Endothelial cell of umbilical vein (primary cell): ENCODE data around the gene FAM9B. TPM values are rescaled to one million over a fixed set of nuclear protein-coding genes. Genes with fewer than 3 reads are reported as not detected.

Experiments
- Bru-seq: library from RNA; stranded (reverse); fragments of 400-500 nt; gene quantifications from one replicate; lab custom pipeline; 2021; lab: Mats Ljungman, UMichigan
- BruChase-seq, 2 experiments: library from RNA; stranded (reverse); fragments of 400-500 nt; gene quantifications; one replicate each; lab custom pipeline; 2021; lab: Mats Ljungman, UMichigan
- BruUV-seq: library from RNA; stranded (reverse); fragments of 400-500 nt; replicated peaks from 2 replicates; lab custom pipeline; 2021; lab: Mats Ljungman, UMichigan
- CTCF ChIA-PET: fragments of 300-600, 350-600 bp; sonication (Branson Sonifier 250); formaldehyde crosslinking; loops from one replicate; lab custom pipeline; 2021; ENCODE audit warnings: antibody characterized with exemption, inconsistent platforms; lab: Charles Lee
- POLR2A ChIA-PET: fragments of 300-600, 350-600 bp; sonication (Branson Sonifier 250); formaldehyde crosslinking; loops from one replicate; lab custom pipeline; 2021; ENCODE audit warnings: antibody characterized with exemption, inconsistent platforms; lab: Charles Lee
- DNase-seq: peaks from one replicate; pipeline ENCODE4 v3.0.0-alpha.2; 2011; ENCODE audit warnings: low read depth, low spot score
- FAIRE-seq: peaks from 2 replicates; lab custom pipeline; 2011; peaks lifted over from hg19 to GRCh38; lab: Jason Lieb, UNC
- H2AFZ ChIP-seq: 2 replicates; pipeline ENCODE4 v1.6.0; 2012; ENCODE audit warnings: low read depth, low read length, control low read depth, inconsistent platforms
- H3K27ac ChIP-seq: 2 replicates; pipeline ENCODE4 v1.5.1; 2011; ENCODE audit warnings: low read depth, mild to moderate bottlenecking, control low read depth, low read length, moderate library complexity; ENCODE audit not compliant: insufficient read depth
- H3K27me3 ChIP-seq, 2 experiments: 2 replicates each; pipeline versions ENCODE4 v1.6.0 to v1.6.1; 2011; ENCODE audit warnings: low read length in 2 of 2, mixed read lengths in 1 of 2; ENCODE audit not compliant: control insufficient read depth in 2 of 2, insufficient read depth in 2 of 2
- H3K36me3 ChIP-seq, 2 experiments: 2 replicates in 1 of 2; 3 replicates in 1 of 2; pipeline ENCODE4 v1.5.1; 2011; ENCODE audit warnings: low read length in 2 of 2, mild to moderate bottlenecking in 1 of 2, moderate library complexity in 1 of 2; ENCODE audit not compliant: control insufficient read depth in 2 of 2, insufficient read depth in 2 of 2; ENCODE audit errors: extremely low read depth in 1 of 2
- H3K4me1 ChIP-seq: 3 replicates; pipeline ENCODE4 v1.5.1; 2011; ENCODE audit warnings: mild to moderate bottlenecking, low read length; ENCODE audit not compliant: control insufficient read depth, insufficient read depth; ENCODE audit errors: extremely low read depth
- H3K4me2 ChIP-seq: 2 replicates; pipeline ENCODE4 v1.6.1; 2011; ENCODE audit warnings: low read length, control low read depth, mixed read lengths; ENCODE audit not compliant: insufficient read depth
- H3K4me3 ChIP-seq, 3 experiments: fragments of 200-600 bp in 1 of 3; sonication (generic), shearing (Covaris generic) in 1 of 3; replicated peaks in 1 of 3; 2 replicates each; pipeline ENCODE4 v1.5.1; 2011 to 2016; ENCODE audit warnings: control low read depth in 3 of 3, low read length in 3 of 3, mild to moderate bottlenecking in 2 of 3, inconsistent platforms in 1 of 3, low read depth in 1 of 3, moderate library complexity in 1 of 3; ENCODE audit not compliant: insufficient read depth in 1 of 3
- H3K79me2 ChIP-seq: 2 replicates; pipeline ENCODE4 v1.6.0; 2012; ENCODE audit warnings: low read length, inconsistent platforms; ENCODE audit not compliant: control insufficient read depth, insufficient read depth
- H3K9ac ChIP-seq: replicated peaks from 2 replicates; pipeline ENCODE3; 2011; ENCODE audit warnings: low read length, control low read depth; ENCODE audit not compliant: insufficient read depth; ENCODE audit errors: extremely low read depth
- H3K9me1 ChIP-seq: replicated peaks from 3 replicates; pipeline ENCODE4 v1.6.0; 2011; ENCODE audit warnings: mild to moderate bottlenecking, low read length; ENCODE audit not compliant: control insufficient read depth, insufficient read depth; ENCODE audit errors: extremely low read depth
- H3K9me3 ChIP-seq: replicated peaks from 2 replicates; pipeline ENCODE4 v1.5.1; 2012; ENCODE audit warnings: low read length, inconsistent platforms; ENCODE audit not compliant: control insufficient read depth, insufficient read depth
- H4K20me1 ChIP-seq: replicated peaks from 2 replicates; pipeline ENCODE3; 2011; ENCODE audit warnings: mild to moderate bottlenecking, low read length; ENCODE audit not compliant: control insufficient read depth, insufficient read depth; ENCODE audit errors: extremely low read depth
- CTCF ChIP-seq, 2 donors: IDR thresholded peaks; 1 replicate in 1 of 2; 2 replicates in 1 of 2; pipeline ENCODE4 v1.5.1; 2011; ENCODE audit warnings: low read length in 2 of 2, mild to moderate bottlenecking in 2 of 2, moderate library complexity in 2 of 2, control low read depth in 1 of 2, inconsistent platforms in 1 of 2, low read depth in 1 of 2; ENCODE audit not compliant: insufficient read depth in 1 of 2; ENCODE audit errors: extremely low read depth in 1 of 2
- EZH2 ChIP-seq: IDR thresholded peaks from 2 replicates; pipeline ENCODE4 v1.6.1; 2012; ENCODE audit warnings: borderline replicate concordance, low read depth, mild to moderate bottlenecking, moderate library complexity, low read length, inconsistent platforms; ENCODE audit not compliant: severe bottlenecking
- FOS ChIP-seq: IDR thresholded peaks from 2 replicates; pipeline ENCODE4 v1.6.1; 2011; ENCODE audit warnings: mild to moderate bottlenecking, low read length, moderate library complexity, borderline replicate concordance; ENCODE audit not compliant: insufficient read depth
- GATA2 ChIP-seq: IDR thresholded peaks from 2 replicates; pipeline ENCODE4 v1.7.0; 2011; ENCODE audit warnings: low read depth, mild to moderate bottlenecking, moderate library complexity, mixed read lengths, low read length; ENCODE audit not compliant: insufficient read length, insufficient read depth
- JUN ChIP-seq: IDR thresholded peaks from 2 replicates; pipeline ENCODE4 v1.6.1; 2011; ENCODE audit warnings: borderline replicate concordance, low read depth; ENCODE audit not compliant: insufficient read length, insufficient read depth
- MYC ChIP-seq: IDR thresholded peaks from one replicate; pipeline ENCODE4 v1.6.1; 2011; ENCODE audit warnings: mild to moderate bottlenecking, low read depth, low read length
- POLR2AphosphoS5 ChIP-seq: IDR thresholded peaks from 2 replicates; pipeline ENCODE4 v1.6.1; 2012; ENCODE audit warnings: low read depth, mild to moderate bottlenecking, control low read depth, low read length, moderate library complexity; ENCODE audit not compliant: insufficient read depth
- dilution Hi-C: fragments of 300-500 bp; cut with MboI; formaldehyde crosslinking; loops from one replicate; pipeline ENCODE4 v1.15.0; 2019; ENCODE audit warnings: low sequenced_read_pairs; ENCODE audit not compliant: extremely low pct_ligation_motif_present
- intact Hi-C: fragments of 100-400 bp; cut with micrococcal nuclease; formaldehyde crosslinking; loops from one replicate; pipeline ENCODE4 v1.10.0; 2022
- long read RNA-seq: library from polyadenylated mRNA; stranded (forward); transcript quantifications from one replicate; pipeline ENCODE4 v2.0.0, GENCODE V29; 2021
- polyA minus RNA-seq, 3 experiments: library from RNA; depleted of rRNA, polyadenylated mRNA; stranded (reverse); fragments of >200 nt; gene quantifications; 1 replicate in 1 of 3; 2 replicates in 2 of 3; pipeline ENCODE4 v1.2.3, GENCODE V29; 2011
- polyA plus RNA-seq, 4 experiments: library from polyadenylated mRNA; depleted of rRNA in 3 of 4; stranded (reverse) in 3 of 4; unstranded in 1 of 4; fragments of >200 nt; gene quantifications; 2 replicates each; pipeline versions ENCODE4 v1.2.1 to v1.2.3, GENCODE V29; 2011 to 2012; ENCODE audit warnings: missing spikeins in 1 of 4
- total RNA-seq: library from RNA; stranded (reverse); gene quantifications from 2 replicates; pipeline ENCODE4 v1.2.3, GENCODE V29; 2021
- TF ChIP-seq, protein P1 (sequence below): IDR thresholded peaks from 2 replicates; pipeline ENCODE4 v1.6.1; 2011; ENCODE audit not compliant: insufficient read depth, insufficient read length

FAM9B gene
- total RNA-seq (not detected in 2 replicates), polyA plus RNA-seq (not detected in 2 replicates), polyA minus RNA-seq (not detected in 2 replicates), Bru-seq, nascent RNA (not detected), BruChase-seq, experiment 1, labeled RNA remaining after a 6-hour chase (percentile 12 among the genes with signal in this experiment), BruChase-seq, experiment 2, labeled RNA remaining after a 2-hour chase (not detected)
- polyA plus RNA-seq (2011; cell fraction: cytosol; rRNA removed), result not detected in 2 replicates
- polyA plus RNA-seq (2011; cell fraction: nucleus; rRNA removed), result not detected in 2 replicates
- not detected in 2 replicates for polyA plus RNA-seq (2012)
- polyA minus RNA-seq (2011; cell fraction: cytosol; rRNA and poly(A)+ RNA removed), result not detected
- polyA minus RNA-seq (2011; cell fraction: nucleus; rRNA and poly(A)+ RNA removed), result not detected in 2 replicates
- long read RNA-seq, result 0 reads

- dilution Hi-C loops (no loop called here), intact Hi-C loops (no loop called here)
- Histone ChIP-seq H3K4me1 (no peaks in the 10 kb centered on the region), H3K27ac (no peak within 1 kb of the TSS), H3K9me1 (no peaks in the 10 kb centered on the region), H3K36me3 (no peaks in the 10 kb centered on the region), H2AFZ (no peak within 1 kb of the TSS), H3K27me3 (no peaks in the 10 kb centered on the region), H3K4me2 (no peak within 1 kb of the TSS), H3K9me3 (no peaks in the 10 kb centered on the region), H3K4me3 (no peak within 1 kb of the TSS), H4K20me1 (no peaks in the 10 kb centered on the region), H3K9ac (no peak within 1 kb of the TSS), H3K79me2 (no peaks in the 10 kb centered on the region)
- DNase-seq (no peak), FAIRE-seq (no peak)
- CTCF ChIA-PET, result no interaction called here
- POLR2A ChIA-PET, result no interaction called here
- no TSS peak for BruUV-seq
- TF ChIP-seq EZH2 (no peak), CTCF (IDR thresholded peaks at IDR 0.05; ENCODE audit: extremely low read depth in 1 of 2, insufficient read depth in 1 of 2, low read depth in 1 of 2, low read length in 2 of 2) (no peak), JUN (no peak), GATA2 (no peak), FOS (no peak), POLR2AphosphoS5 (no peak), MYC (no peak)
- TF ChIP-seq, protein P1, sequence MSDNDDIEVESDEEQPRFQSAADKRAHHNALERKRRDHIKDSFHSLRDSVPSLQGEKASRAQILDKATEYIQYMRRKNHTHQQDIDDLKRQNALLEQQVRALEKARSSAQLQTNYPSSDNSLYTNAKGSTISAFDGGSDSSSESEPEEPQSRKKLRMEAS, result no peak
These were observed at the start of gene FAM9B for GRCh38 chrX:9033989-9034388. Gene FAM9B (minus strand): TSS chrX:9034127. CDS start chrX:9032986, 1,141 bp downstream.
